DOHH2 (cell line): Measurements from ENCODE around the gene ADCY3.

Experiments
- EZH2phosphoT487 ChIP-seq: fragments of 200-600 bp; sonication (generic); IDR thresholded peaks from 2 replicates; pipeline ENCODE4 v1.6.1; 2017; ENCODE audit warnings: borderline replicate concordance, mild to moderate bottlenecking, antibody characterized with exemption, low read length, moderate library complexity, mixed read lengths
- TF ChIP-seq, protein P1 (sequence below): fragments of 200-600 bp; sonication (generic); IDR thresholded peaks from one replicate; pipeline ENCODE4 v1.5.1; 2014; ENCODE audit warnings: antibody characterized with exemption, mild to moderate bottlenecking, low read depth, low read length; ENCODE audit not compliant: poor library complexity, severe bottlenecking

DNA sequence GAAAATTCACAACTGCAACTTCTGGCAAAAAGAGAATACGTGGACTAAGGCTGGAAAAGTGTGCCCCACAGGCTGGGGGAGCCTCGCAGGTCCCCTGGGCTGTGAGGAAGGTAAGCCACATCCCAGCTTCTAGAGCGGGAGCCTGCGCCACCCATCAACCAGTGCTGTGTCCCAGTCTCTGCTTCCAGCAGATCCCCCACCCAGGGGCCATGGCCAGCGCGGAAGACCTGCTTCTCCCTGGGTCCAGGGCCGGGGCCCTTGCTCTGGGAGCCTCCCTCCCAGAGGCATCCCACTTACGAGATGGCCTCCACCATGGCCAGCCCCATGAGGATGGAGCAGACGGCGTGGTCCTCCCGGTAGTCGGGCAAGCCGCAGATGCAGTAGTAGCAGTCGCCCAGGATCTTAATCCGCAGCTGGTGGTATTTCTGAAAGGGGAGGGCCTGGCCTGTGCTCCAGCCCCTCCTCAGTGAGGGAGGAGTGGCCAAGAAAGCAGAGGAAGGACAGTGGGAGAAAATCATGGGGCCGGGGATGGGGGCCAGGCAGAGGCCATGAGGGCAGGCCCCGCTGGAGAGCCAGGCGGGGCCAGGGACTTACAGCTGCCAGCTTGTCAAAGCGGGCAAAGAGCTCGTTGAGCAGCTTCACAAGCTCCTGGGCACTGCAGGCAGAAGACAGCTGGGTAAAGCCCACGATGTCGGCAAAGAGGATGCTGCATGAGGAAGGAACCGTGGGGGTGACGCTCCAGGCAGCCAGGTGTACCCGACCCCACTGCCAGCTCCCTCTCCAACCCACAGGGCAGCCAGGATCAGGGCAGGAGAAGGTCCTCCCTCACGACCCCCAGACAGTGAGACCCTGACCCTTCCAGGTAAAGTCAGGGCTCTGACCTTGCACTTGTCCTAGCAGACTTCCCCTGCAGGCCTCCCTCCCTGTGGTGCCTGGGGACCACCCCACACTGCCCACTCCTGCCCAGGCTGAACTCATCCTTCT is 78.8 kb downstream of the ADCY3 start:
- TF ChIP-seq, protein P1, sequence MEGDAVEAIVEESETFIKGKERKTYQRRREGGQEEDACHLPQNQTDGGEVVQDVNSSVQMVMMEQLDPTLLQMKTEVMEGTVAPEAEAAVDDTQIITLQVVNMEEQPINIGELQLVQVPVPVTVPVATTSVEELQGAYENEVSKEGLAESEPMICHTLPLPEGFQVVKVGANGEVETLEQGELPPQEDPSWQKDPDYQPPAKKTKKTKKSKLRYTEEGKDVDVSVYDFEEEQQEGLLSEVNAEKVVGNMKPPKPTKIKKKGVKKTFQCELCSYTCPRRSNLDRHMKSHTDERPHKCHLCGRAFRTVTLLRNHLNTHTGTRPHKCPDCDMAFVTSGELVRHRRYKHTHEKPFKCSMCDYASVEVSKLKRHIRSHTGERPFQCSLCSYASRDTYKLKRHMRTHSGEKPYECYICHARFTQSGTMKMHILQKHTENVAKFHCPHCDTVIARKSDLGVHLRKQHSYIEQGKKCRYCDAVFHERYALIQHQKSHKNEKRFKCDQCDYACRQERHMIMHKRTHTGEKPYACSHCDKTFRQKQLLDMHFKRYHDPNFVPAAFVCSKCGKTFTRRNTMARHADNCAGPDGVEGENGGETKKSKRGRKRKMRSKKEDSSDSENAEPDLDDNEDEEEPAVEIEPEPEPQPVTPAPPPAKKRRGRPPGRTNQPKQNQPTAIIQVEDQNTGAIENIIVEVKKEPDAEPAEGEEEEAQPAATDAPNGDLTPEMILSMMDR = no peak
- no peak for TF ChIP-seq EZH2phosphoT487
